H9 (cell line): Measurements from ENCODE around the gene KIRREL3. TPM values are rescaled to one million over a fixed set of nuclear protein-coding genes. Genes with fewer than 3 reads are reported as not detected.

ENCODE experiments used
- DNase-seq: peaks from one replicate; pipeline ENCODE4 v3.0.0-alpha.2; 2017
- H2AFZ ChIP-seq: one replicate; pipeline ENCODE4 v1.6.1; 2013; ENCODE audit warnings: mild to moderate bottlenecking, low read length, control low read depth, moderate library complexity
- H2AK5ac ChIP-seq: 2 replicates; pipeline ENCODE4 v1.6.1; 2013; ENCODE audit warnings: low read length, control low read depth, mixed read lengths; ENCODE audit not compliant: insufficient read length
- H2BK120ac ChIP-seq: one replicate; pipeline ENCODE4 v1.6.1; 2013; ENCODE audit warnings: low read depth, mild to moderate bottlenecking, low read length, control low read depth, inconsistent platforms; ENCODE audit not compliant: poor library complexity, severe bottlenecking
- H2BK12ac ChIP-seq: 2 replicates; pipeline ENCODE4 v1.6.1; 2013; ENCODE audit warnings: low read length, control low read depth, mixed read lengths, low read depth; ENCODE audit not compliant: insufficient read length
- H2BK15ac ChIP-seq: 2 replicates; pipeline ENCODE4 v1.6.1; 2013; ENCODE audit warnings: low read depth, low read length, control low read depth
- H2BK20ac ChIP-seq: one replicate; pipeline ENCODE4 v1.6.1; 2013; ENCODE audit warnings: low read depth, mild to moderate bottlenecking, low read length, control low read depth, inconsistent platforms; ENCODE audit not compliant: poor library complexity, severe bottlenecking
- H2BK5ac ChIP-seq: 2 replicates; pipeline ENCODE4 v1.6.1; 2013; ENCODE audit warnings: low read length, control low read depth, mixed read lengths; ENCODE audit not compliant: insufficient read length
- H3K14ac ChIP-seq: 2 replicates; pipeline ENCODE4 v1.6.1; 2013; ENCODE audit warnings: low read length, control low read depth; ENCODE audit not compliant: insufficient read depth
- H3K18ac ChIP-seq: 2 replicates; pipeline ENCODE4 v1.6.1; 2013; ENCODE audit warnings: low read depth, mild to moderate bottlenecking, mixed read lengths, low read length, control low read depth; ENCODE audit not compliant: insufficient read length
- H3K23ac ChIP-seq: 2 replicates; pipeline ENCODE4 v1.6.1; 2013; ENCODE audit warnings: low read length, control low read depth, mixed read lengths, low read depth; ENCODE audit not compliant: insufficient read length
- H3K23me2 ChIP-seq: 2 replicates; pipeline ENCODE4 v1.6.1; 2013; ENCODE audit warnings: low read depth, mild to moderate bottlenecking, mixed read lengths, low read length, control low read depth; ENCODE audit not compliant: insufficient read length, poor library complexity, severe bottlenecking
- H3K27ac ChIP-seq: 2 replicates; pipeline ENCODE4 v1.5.1; 2013; ENCODE audit warnings: low read length, control low read depth, mixed read lengths, low read depth; ENCODE audit not compliant: insufficient read length
- H3K27me3 ChIP-seq: 2 replicates; pipeline ENCODE4 v1.6.1; 2013; ENCODE audit warnings: low read length, control low read depth, inconsistent platforms; ENCODE audit not compliant: insufficient read depth
- H3K4ac ChIP-seq: 2 replicates; pipeline ENCODE4 v1.6.1; 2013; ENCODE audit warnings: low read depth, mild to moderate bottlenecking, control low read depth, inconsistent platforms, low read length, moderate library complexity
- H3K4me1 ChIP-seq: 2 replicates; pipeline ENCODE4 v1.6.1; 2013; ENCODE audit warnings: low read length, control low read depth, inconsistent platforms; ENCODE audit not compliant: insufficient read depth
- H3K4me2 ChIP-seq: 2 replicates; pipeline ENCODE4 v1.6.1; 2013; ENCODE audit warnings: low read length, control low read depth, mixed read lengths; ENCODE audit not compliant: insufficient read length, insufficient read depth
- H3K56ac ChIP-seq: 2 replicates; pipeline ENCODE4 v1.6.1; 2013; ENCODE audit warnings: low read depth, mild to moderate bottlenecking, mixed read lengths, low read length, control low read depth; ENCODE audit not compliant: insufficient read length
- H3K79me1 ChIP-seq: 2 replicates; pipeline ENCODE4 v1.6.1; 2013; ENCODE audit warnings: low read depth, mild to moderate bottlenecking, moderate library complexity, low read length, control low read depth, inconsistent platforms; ENCODE audit not compliant: insufficient read depth, poor library complexity, severe bottlenecking
- H3K79me2 ChIP-seq: 2 replicates; pipeline ENCODE4 v1.6.1; 2013; ENCODE audit warnings: low read length, control low read depth, inconsistent platforms; ENCODE audit not compliant: insufficient read depth
- H3K9ac ChIP-seq: 2 replicates; pipeline ENCODE4 v1.6.1; 2013; ENCODE audit warnings: low read length, control low read depth, mixed read lengths; ENCODE audit not compliant: insufficient read length; ENCODE audit errors: extremely low read depth
- H3K9me3 ChIP-seq: one replicate; pipeline ENCODE4 v1.6.1; 2013; ENCODE audit warnings: low read depth, low read length, inconsistent platforms; ENCODE audit not compliant: control insufficient read depth
- H3T11ph ChIP-seq: one replicate; pipeline ENCODE4 v1.6.1; 2013; ENCODE audit warnings: mild to moderate bottlenecking, low read length, control low read depth, inconsistent platforms
- H4K20me1 ChIP-seq: one replicate; pipeline ENCODE4 v1.6.1; 2013; ENCODE audit not compliant: control insufficient read depth, insufficient read length, insufficient read depth
- H4K5ac ChIP-seq: 2 replicates; pipeline ENCODE4 v1.6.1; 2013; ENCODE audit warnings: low read depth, mild to moderate bottlenecking, mixed read lengths, low read length, control low read depth; ENCODE audit not compliant: insufficient read length
- H4K8ac ChIP-seq: replicated peaks from 2 replicates; pipeline ENCODE4 v1.6.1; 2013; ENCODE audit warnings: low read length, control low read depth, mixed read lengths, low read depth; ENCODE audit not compliant: insufficient read length
- H4K91ac ChIP-seq: 2 replicates; pipeline ENCODE4 v1.6.1; 2013; ENCODE audit warnings: low read depth, mild to moderate bottlenecking, moderate library complexity, mixed read lengths, low read length, control low read depth; ENCODE audit not compliant: insufficient read length
- H3K27ac Mint-ChIP-seq, 3 experiments: 2 replicates in 2 of 3; 3 replicates in 1 of 3; pipeline ENCODE4 v1.8.0; 2020 to 2021; ENCODE audit warnings: mixed read lengths in 3 of 3, mild to moderate bottlenecking in 1 of 3, moderate library complexity in 1 of 3
- H3K27me3 Mint-ChIP-seq: 2 replicates; pipeline ENCODE4 v1.8.0; 2021; ENCODE audit warnings: low read depth, mild to moderate bottlenecking, moderate library complexity, mixed read lengths
- H3K36me3 Mint-ChIP-seq, 3 experiments: 2 replicates in 2 of 3; 3 replicates in 1 of 3; pipeline ENCODE4 v1.8.0; 2020 to 2021; ENCODE audit warnings: low read depth in 3 of 3, mixed read lengths in 3 of 3; ENCODE audit not compliant: insufficient read depth in 1 of 3
- H3K4me1 Mint-ChIP-seq, 2 experiments: 2 replicates each; pipeline ENCODE4 v1.8.0; 2020; ENCODE audit warnings: mixed read lengths in 2 of 2
- H3K4me3 Mint-ChIP-seq, 2 experiments: 2 replicates in 1 of 2; 3 replicates in 1 of 2; pipeline ENCODE4 v1.8.0; 2020 to 2021; ENCODE audit warnings: mild to moderate bottlenecking in 2 of 2, mixed read lengths in 2 of 2, moderate library complexity in 1 of 2
- H3K9me3 Mint-ChIP-seq, 2 experiments: 2 replicates in 1 of 2; 3 replicates in 1 of 2; pipeline ENCODE4 v1.8.0; 2020; ENCODE audit warnings: mild to moderate bottlenecking in 2 of 2, mixed read lengths in 2 of 2, moderate library complexity in 1 of 2
- CTCF ChIP-seq: fragments of 200-600 bp; sonication (generic); conservative IDR thresholded peaks from 3 replicates; pipeline ENCODE4 v1.8.0; 2021; ENCODE audit warnings: antibody characterized with exemption, mild to moderate bottlenecking
- WGBS: extraction: QIAGEN DNeasy Blood & Tissue Kit; methylation state at CpG from one replicate; pipeline ENCODE4 v1.1.7; 2013; ENCODE audit warnings: missing lambda C conversion rate, low lambda C conversion rate, mixed read lengths; ENCODE audit not compliant: insufficient read length; ENCODE audit errors: extremely low coverage; 5-methylcytosine and 5-hydroxymethylcytosine counted together
- total RNA-seq: library from RNA; stranded (reverse); gene quantifications from 2 replicates; pipeline ENCODE4 v1.2.1, GENCODE V29; 2021

Gene KIRREL3
- total RNA-seq, 1 experiment from 2014 or later, result 0.17 TPM

DNA sequence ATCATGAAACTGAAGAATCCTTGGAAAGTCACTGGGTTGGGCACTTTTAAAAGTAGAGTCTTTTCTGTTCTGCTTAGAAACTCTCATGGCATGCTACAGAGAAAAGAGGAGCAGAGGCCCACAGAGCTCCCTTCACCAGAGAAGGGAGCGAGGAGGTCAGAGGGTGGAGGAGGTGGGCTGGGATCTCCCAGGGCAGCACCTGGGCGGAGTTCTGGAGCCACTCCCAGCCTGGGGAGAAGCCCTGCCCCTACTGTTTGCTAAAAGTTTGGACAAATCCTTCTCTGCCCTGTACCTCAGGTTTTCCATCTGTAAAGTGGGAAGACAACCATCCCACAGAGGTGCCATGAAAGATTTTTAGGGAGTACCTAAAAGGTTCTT is 299.1 kb downstream of the KIRREL3 start:
- no peaks in the 10 kb centered on the region; a peak in 1 of 7 replicates for H3K36me3 Mint-ChIP-seq
- no peaks in the 10 kb centered on the region for H3K79me1 ChIP-seq
- no peak overlapping the region for H2BK20ac ChIP-seq
- DNase-seq, result no peak
- no peak overlapping the region for H2BK12ac ChIP-seq
- H2BK120ac ChIP-seq, result no peak overlapping the region
- H4K20me1 ChIP-seq, result no peaks in the 10 kb centered on the region
- H3K4ac ChIP-seq, result no peak overlapping the region
- no peaks in the 10 kb centered on the region for H3K79me2 ChIP-seq
- no peak overlapping the region for H3K4me2 ChIP-seq
- H3K14ac ChIP-seq, result no peak overlapping the region
- H4K8ac ChIP-seq, result no peak overlapping the region
- no peak overlapping the region for H2BK15ac ChIP-seq
- no peaks in the 10 kb centered on the region for H3K9me3 ChIP-seq
- no peak overlapping the region for H2AK5ac ChIP-seq
- no peak overlapping the region for H4K91ac ChIP-seq
- H3K9me3 Mint-ChIP-seq, result no peaks in the 10 kb centered on the region; a peak in 1 of 5 replicates
- H3K4me1 ChIP-seq, result no peaks in the 10 kb centered on the region; the same call in none of the 2 replicates
- H2BK5ac ChIP-seq, result no peak overlapping the region
- H3K56ac ChIP-seq, result no peak overlapping the region
- TF ChIP-seq CTCF, result no peak
- H3K27me3 Mint-ChIP-seq, result peaks cover 6% of the 10 kb centered on the region
- WGBS, result no CpG with 5 or more reads among the region's 2 CpGs
- H3K27ac Mint-ChIP-seq, result no peak overlapping the region
- no peak overlapping the region for H3K23ac ChIP-seq
- no peak overlapping the region for H3T11ph ChIP-seq
- no peak overlapping the region for H4K5ac ChIP-seq
- H3K9ac ChIP-seq, result no peak overlapping the region
- no peak overlapping the region for H3K18ac ChIP-seq
- peaks cover 24 to 33% of the 10 kb centered on the region in 2 experiments for H3K4me1 Mint-ChIP-seq
- no peak overlapping the region for H3K27ac ChIP-seq
- no peak overlapping the region for H2AFZ ChIP-seq
- H3K27me3 ChIP-seq, result no peaks in the 10 kb centered on the region
- H3K4me3 Mint-ChIP-seq, result no peak overlapping the region
- H3K23me2 ChIP-seq, result no peaks in the 10 kb centered on the region
